Astrocyte (in vitro differentiated cells and primary cell): ENCODE data around the gene VEZT.

Experiments
- CTCF ChIP-seq: IDR thresholded peaks from 2 replicates; pipeline ENCODE4 v1.5.1; 2011; ENCODE audit warnings: low read depth, mild to moderate bottlenecking, inconsistent platforms, low read length, moderate library complexity; ENCODE audit not compliant: insufficient read depth
- EZH2 ChIP-seq: IDR thresholded peaks from 2 replicates; pipeline ENCODE4 v1.6.1; 2012; ENCODE audit warnings: mild to moderate bottlenecking, low read length, inconsistent platforms; ENCODE audit not compliant: insufficient read depth

GRCh38 chr12:95203487-95204030 is 14.0 kb upstream of the VEZT start:
- TF ChIP-seq CTCF, result no peak
- no peak for TF ChIP-seq EZH2
